Uterus (tissue), 4 donors: Measurements from ENCODE around the gene EXOC2. TPM values are rescaled to one million over a fixed set of nuclear protein-coding genes. Genes with fewer than 3 reads are reported as not detected.

Experiments
- DNase-seq, 2 donors: peaks; one replicate each; pipeline ENCODE4 v3.0.0-alpha.2; 2019 to 2020
- H3K27ac ChIP-seq, 2 donors: fragments of 200-600 bp; sonication (generic); 1 replicate in 1 of 2; 2 replicates in 1 of 2; pipeline ENCODE4 v1.5.1; 2016 to 2018
- H3K27me3 ChIP-seq, 2 donors: fragments of 200-600 bp; sonication (generic); one replicate each; pipeline ENCODE4 v1.5.1; 2018 to 2019; ENCODE audit warnings: control low read depth in 1 of 2
- H3K36me3 ChIP-seq, 2 donors: fragments of 200-600 bp; sonication (generic); one replicate each; pipeline ENCODE4 v1.5.1; 2019; ENCODE audit warnings: control low read depth in 1 of 2
- H3K4me1 ChIP-seq, 2 donors: fragments of 200-600 bp; sonication (generic); one replicate each; pipeline ENCODE4 v1.5.1; 2018 to 2019; ENCODE audit warnings: control low read depth in 1 of 2
- H3K4me3 ChIP-seq, 2 donors: fragments of 200-600 bp; sonication (generic); 1 replicate in 1 of 2; 2 replicates in 1 of 2; pipeline ENCODE4 v1.5.1; 2018 to 2019; ENCODE audit warnings: mild to moderate bottlenecking in 1 of 2
- H3K9me3 ChIP-seq, 2 donors: fragments of 200-600 bp; sonication (generic); one replicate each; pipeline ENCODE4 v1.5.1; 2019; ENCODE audit warnings: control low read depth in 1 of 2
- CTCF ChIP-seq, 4 experiments: fragments of 200-600 bp in 2 of 4; fragments of 450-650 bp in 2 of 4; sonication (generic) in 2 of 4; IDR thresholded peaks; one replicate each; pipeline ENCODE4 v1.5.1; 2016 to 2019; ENCODE audit warnings: antibody characterized with exemption in 4 of 4, mild to moderate bottlenecking in 2 of 4, moderate library complexity in 1 of 4
- POLR2A ChIP-seq, 2 donors: fragments of 450-650 bp; IDR thresholded peaks; one replicate each; pipeline ENCODE4 v1.6.1; 2016; ENCODE audit warnings: antibody characterized with exemption in 2 of 2, mild to moderate bottlenecking in 1 of 2, moderate library complexity in 1 of 2
- intact Hi-C: fragments of 100-400 bp; cut with DNase I; formaldehyde crosslinking; loops from one replicate; pipeline ENCODE4 v1.15.1; 2023; ENCODE audit warnings: low total_unique reads
- total RNA-seq, 4 donors: library from RNA; depleted of rRNA in 3 of 4; stranded (reverse); fragments of >200 nt in 3 of 4; gene quantifications; one replicate each; pipeline versions ENCODE4 v1.1.0 to v1.2.4, GENCODE V29; 2014 to 2023
- donor health status: DM: yes; HTN: yes; CAD: no.

EXOC2 gene
- total RNA-seq, 4 donors from 2014 or later = 12.3 to 27.0 (median 22.9) TPM

DNA sequence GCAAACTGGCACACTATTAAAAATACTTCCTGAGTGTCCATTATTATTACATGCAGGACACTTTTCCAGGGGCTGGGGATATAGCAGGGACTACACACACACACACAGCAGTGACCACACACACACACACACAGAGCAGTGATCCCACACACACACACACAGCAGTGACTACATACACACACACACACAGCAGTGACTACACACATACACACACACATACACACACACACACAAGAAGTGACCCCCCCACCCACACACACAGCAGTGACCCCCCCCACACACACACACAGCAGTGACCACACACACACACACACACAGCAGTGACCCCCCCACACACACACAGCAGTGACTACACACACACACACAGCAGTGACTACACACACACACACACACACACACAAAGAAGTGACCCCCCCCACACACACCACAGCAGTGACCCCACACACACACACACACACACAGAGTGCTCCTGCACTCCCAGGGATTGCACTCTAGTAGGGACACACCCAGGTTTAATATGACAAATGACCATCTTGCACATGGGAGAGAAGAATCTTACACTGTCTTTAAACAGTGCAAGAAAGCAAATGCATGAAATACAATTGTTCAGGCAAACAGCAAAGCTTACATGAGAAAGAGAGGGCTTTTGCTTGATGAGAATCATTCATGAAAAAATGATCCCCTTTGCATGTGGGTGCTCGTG lies 185.9 kb downstream of the EXOC2 start:
- Histone ChIP-seq H3K27me3 (no peaks in the 10 kb centered on the region), H3K9me3 (no peaks in the 10 kb centered on the region), H3K27ac (no peak overlapping the region), H3K4me1 (no peaks in the 10 kb centered on the region), H3K4me3 (no peak overlapping the region), H3K36me3 (no peaks in the 10 kb centered on the region)
- TF ChIP-seq CTCF (IDR thresholded peaks at IDR 0.05) (no peak), POLR2A (IDR thresholded peaks at IDR 0.05) (no peak)
- intact Hi-C loops = no loop called here
- DNase-seq = no peak

DNA sequence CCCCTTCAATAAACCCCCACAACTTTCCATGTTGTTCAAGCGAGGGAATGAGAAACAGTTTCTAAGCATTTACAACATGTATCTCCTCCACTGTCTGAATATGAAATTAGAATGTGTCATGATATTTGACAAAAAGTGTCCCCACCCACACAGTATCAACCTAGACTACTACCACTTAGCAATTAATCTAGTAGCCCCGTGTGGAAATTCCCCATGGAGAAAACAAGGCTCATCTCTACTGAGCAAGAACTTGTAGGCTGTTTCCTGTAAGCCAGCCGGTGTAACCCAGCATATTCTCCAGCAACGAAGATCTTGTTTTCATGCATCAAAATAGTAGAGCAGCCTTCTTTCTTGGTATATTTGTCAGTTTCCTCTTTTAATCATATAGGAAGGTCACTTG lies 186.4 kb downstream of the EXOC2 start:
- H3K9me3 ChIP-seq = no peaks in the 10 kb centered on the region

DNA sequence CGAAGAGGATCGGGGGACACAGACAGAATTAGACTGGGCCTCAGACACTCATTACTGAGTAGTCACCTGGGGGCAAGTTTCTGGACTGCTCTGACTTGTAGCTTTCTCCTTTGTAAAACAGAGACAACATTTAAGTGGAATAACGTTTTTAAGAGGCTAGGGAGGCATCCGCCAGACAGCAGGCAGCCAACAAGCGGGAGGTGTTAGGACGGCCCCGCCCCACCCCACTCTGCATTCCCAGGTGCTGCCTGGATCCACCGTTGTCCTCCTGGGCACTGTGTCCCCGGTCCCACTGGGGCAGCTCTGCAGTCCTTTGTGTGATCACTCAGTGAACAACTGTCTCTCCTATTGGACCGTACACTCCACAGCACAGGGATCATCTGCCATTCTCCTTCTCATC lies 187.6 kb downstream of the EXOC2 start:
- intact Hi-C loops = no loop called here
- no peak overlapping the region for H3K4me3 ChIP-seq
- no peaks in the 10 kb centered on the region for H3K9me3 ChIP-seq
- no peak overlapping the region for H3K27ac ChIP-seq
- H3K27me3 ChIP-seq = no peaks in the 10 kb centered on the region
- TF ChIP-seq POLR2A (IDR thresholded peaks at IDR 0.05) (no peak), CTCF (IDR thresholded peaks at IDR 0.05) (no peak)
- DNase-seq = no peak
- H3K4me1 ChIP-seq = no peaks in the 10 kb centered on the region
- no peaks in the 10 kb centered on the region for H3K36me3 ChIP-seq

More for the DNA sequence above, 186.4 kb downstream of the EXOC2 start:
- Histone ChIP-seq H3K27me3 (no peaks in the 10 kb centered on the region), H3K27ac (no peak overlapping the region), H3K4me3 (no peak overlapping the region), H3K36me3 (no peaks in the 10 kb centered on the region), H3K4me1 (no peaks in the 10 kb centered on the region)
- DNase-seq = no peak
- no peak for TF ChIP-seq POLR2A (IDR thresholded peaks at IDR 0.05)
- TF ChIP-seq CTCF (IDR thresholded peaks at IDR 0.05) = no peak
- intact Hi-C loops = no loop called here

DNA sequence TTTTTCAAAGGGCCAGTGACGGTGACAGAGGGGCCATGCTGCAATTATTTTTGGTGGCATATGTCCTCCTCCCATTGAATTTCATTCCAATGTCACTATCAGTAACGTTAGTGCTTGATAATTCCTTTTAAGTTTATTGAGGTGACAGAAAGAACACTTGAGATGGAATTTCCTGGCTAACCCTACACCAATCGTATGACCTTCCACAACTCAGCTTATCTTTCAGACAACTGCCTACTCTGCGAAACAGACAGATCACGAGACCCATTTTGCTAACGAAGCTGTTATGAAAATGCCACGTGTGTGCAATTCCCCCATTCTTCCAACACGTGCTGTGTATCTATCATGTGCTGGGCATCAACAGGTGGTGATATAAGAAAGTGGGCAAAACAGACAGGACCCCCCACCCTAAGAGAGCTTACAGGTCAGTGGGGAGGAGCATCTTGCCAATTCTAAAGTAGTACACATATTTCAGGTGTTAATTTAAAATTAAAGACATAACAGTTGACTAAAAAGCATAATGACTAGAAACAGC lies 188.4 kb downstream of the EXOC2 start:
- intact Hi-C loops = no loop called here
- no peak overlapping the region for H3K4me3 ChIP-seq
- no peaks in the 10 kb centered on the region for H3K27me3 ChIP-seq

More for the DNA sequence above, 188.4 kb downstream of the EXOC2 start:
- TF ChIP-seq CTCF (IDR thresholded peaks at IDR 0.05) = no peak
- no peak for TF ChIP-seq POLR2A (IDR thresholded peaks at IDR 0.05)
- Histone ChIP-seq H3K36me3 (no peaks in the 10 kb centered on the region), H3K4me1 (no peaks in the 10 kb centered on the region), H3K27ac (no peak overlapping the region), H3K9me3 (no peaks in the 10 kb centered on the region)
- DNase-seq = no peak
